Astrocyte (in vitro differentiated cells and primary cell): ENCODE measurements around the gene MRPL57. TPM values are rescaled to one million over a fixed set of nuclear protein-coding genes. Genes with fewer than 3 reads are reported as not detected.
"Not testable (repeated sequence)": the region's sequence is repeated elsewhere in the genome, so short reads cannot be mapped to it uniquely, and the experiment has no call there.

ENCODE experiments used
- DNase-seq: peaks from one replicate; pipeline ENCODE4 v3.0.0-alpha.2; 2010; ENCODE audit warnings: low read depth
- FAIRE-seq: peaks from 2 replicates; lab custom pipeline; 2011; peaks lifted over from hg19 to GRCh38; lab: Jason Lieb, UNC
- H2AFZ ChIP-seq: 2 replicates; pipeline ENCODE4 v1.6.0; 2012; ENCODE audit warnings: low read depth, low read length, inconsistent platforms
- H3K27ac ChIP-seq: 2 replicates; pipeline ENCODE4 v1.5.1; 2011; ENCODE audit warnings: low read depth, low read length, inconsistent platforms
- H3K27me3 ChIP-seq: 2 replicates; pipeline ENCODE4 v1.6.0; 2011; ENCODE audit warnings: low read length, inconsistent platforms; ENCODE audit not compliant: insufficient read depth
- H3K36me3 ChIP-seq: 2 replicates; pipeline ENCODE4 v1.5.1; 2011; ENCODE audit warnings: low read length, inconsistent platforms; ENCODE audit not compliant: insufficient read depth
- H3K4me1 ChIP-seq: 2 replicates; pipeline ENCODE4 v1.5.1; 2011; ENCODE audit warnings: low read length, inconsistent platforms; ENCODE audit not compliant: insufficient read depth
- H3K4me2 ChIP-seq: 2 replicates; pipeline ENCODE4 v1.6.0; 2012; ENCODE audit warnings: low read length, inconsistent platforms
- H3K4me3 ChIP-seq: 2 replicates; pipeline ENCODE4 v1.5.1; 2011; ENCODE audit warnings: low read depth, mild to moderate bottlenecking, low read length, inconsistent platforms; ENCODE audit not compliant: insufficient read depth
- H3K79me2 ChIP-seq: 2 replicates; pipeline ENCODE4 v1.6.0; 2012; ENCODE audit warnings: mild to moderate bottlenecking, low read length, inconsistent platforms; ENCODE audit not compliant: insufficient read depth
- H3K9ac ChIP-seq: 2 replicates; pipeline ENCODE4 v1.6.0; 2012; ENCODE audit warnings: mild to moderate bottlenecking, low read length, inconsistent platforms
- H3K9me3 ChIP-seq: 2 replicates; pipeline ENCODE4 v1.5.1; 2012; ENCODE audit warnings: low read depth, mild to moderate bottlenecking, low read length, inconsistent platforms; ENCODE audit not compliant: insufficient read depth
- H4K20me1 ChIP-seq: 2 replicates; pipeline ENCODE4 v1.6.0; 2012; ENCODE audit warnings: low read length, inconsistent platforms; ENCODE audit not compliant: insufficient read depth
- H3K27ac Mint-ChIP-seq: one replicate; pipeline ENCODE4 v1.8.0; 2021; ENCODE audit warnings: mild to moderate bottlenecking, mixed read lengths; ENCODE audit not compliant: unreplicated experiment
- H3K27me3 Mint-ChIP-seq: one replicate; pipeline ENCODE4 v1.8.0; 2021; ENCODE audit warnings: low read depth, mixed read lengths; ENCODE audit not compliant: unreplicated experiment
- H3K36me3 Mint-ChIP-seq: one replicate; pipeline ENCODE4 v1.8.0; 2021; ENCODE audit warnings: low read depth, mixed read lengths; ENCODE audit not compliant: unreplicated experiment
- H3K4me1 Mint-ChIP-seq: one replicate; pipeline ENCODE4 v1.8.0; 2021; ENCODE audit warnings: low read depth, mixed read lengths; ENCODE audit not compliant: unreplicated experiment
- H3K4me3 Mint-ChIP-seq: one replicate; pipeline ENCODE4 v1.8.0; 2021; ENCODE audit warnings: mild to moderate bottlenecking, moderate library complexity, mixed read lengths; ENCODE audit not compliant: unreplicated experiment
- H3K9me3 Mint-ChIP-seq: one replicate; pipeline ENCODE4 v1.8.0; 2021; ENCODE audit warnings: mild to moderate bottlenecking, mixed read lengths; ENCODE audit not compliant: unreplicated experiment
- EZH2 ChIP-seq: IDR thresholded peaks from 2 replicates; pipeline ENCODE4 v1.6.1; 2012; ENCODE audit warnings: mild to moderate bottlenecking, low read length, inconsistent platforms; ENCODE audit not compliant: insufficient read depth
- total RNA-seq: library from RNA; stranded (reverse); gene quantifications from 2 replicates; pipeline ENCODE4 v1.2.1, GENCODE V29; 2021
- TF ChIP-seq, protein P1 (sequence below): IDR thresholded peaks from 2 replicates; pipeline ENCODE4 v1.5.1; 2011; ENCODE audit warnings: low read depth, mild to moderate bottlenecking, inconsistent platforms, low read length, moderate library complexity; ENCODE audit not compliant: insufficient read depth

Gene MRPL57
- total RNA-seq, 1 donor from 2014 or later: 14.2 TPM

DNA sequence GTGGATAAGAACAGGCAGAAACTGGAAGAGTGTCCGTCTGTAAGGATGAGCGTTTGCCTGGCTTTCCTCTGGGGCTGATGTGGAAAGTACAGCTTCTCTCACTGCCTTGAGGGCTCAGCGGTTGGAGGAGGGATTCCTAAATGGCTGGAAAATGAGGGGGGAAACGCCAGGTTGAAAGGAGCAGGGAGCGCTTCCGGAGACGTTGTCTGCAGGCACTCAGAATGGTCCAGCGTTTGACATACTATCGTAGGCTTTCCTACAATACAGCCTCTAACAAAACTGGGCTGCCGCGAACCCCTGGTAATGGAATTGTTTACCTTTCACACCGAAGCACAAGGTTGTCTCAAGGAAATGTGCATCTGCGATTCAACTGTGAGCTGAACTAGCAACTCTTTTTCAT lies 39.9 kb downstream of the MRPL57 start:
- no peak overlapping the region for H3K4me3 Mint-ChIP-seq
- Histone ChIP-seq H3K9ac (no peak overlapping the region), H2AFZ (peak overlapping the region; percentile 44), H3K79me2 (no peaks in the 10 kb centered on the region), H3K4me2 (peak overlapping the region; percentile 8), H4K20me1 (no peaks in the 10 kb centered on the region), H3K36me3 (no peaks in the 10 kb centered on the region), H3K4me1 (no peaks in the 10 kb centered on the region), H3K27me3 (no peaks in the 10 kb centered on the region), H3K9me3 (no peaks in the 10 kb centered on the region), H3K27ac (no peak overlapping the region), H3K4me3 (no peak overlapping the region)
- no peak overlapping the region for H3K27ac Mint-ChIP-seq
- no peaks in the 10 kb centered on the region for H3K4me1 Mint-ChIP-seq
- peaks cover 14% of the 10 kb centered on the region for H3K9me3 Mint-ChIP-seq
- no peak for TF ChIP-seq EZH2
- TF ChIP-seq, protein P1, sequence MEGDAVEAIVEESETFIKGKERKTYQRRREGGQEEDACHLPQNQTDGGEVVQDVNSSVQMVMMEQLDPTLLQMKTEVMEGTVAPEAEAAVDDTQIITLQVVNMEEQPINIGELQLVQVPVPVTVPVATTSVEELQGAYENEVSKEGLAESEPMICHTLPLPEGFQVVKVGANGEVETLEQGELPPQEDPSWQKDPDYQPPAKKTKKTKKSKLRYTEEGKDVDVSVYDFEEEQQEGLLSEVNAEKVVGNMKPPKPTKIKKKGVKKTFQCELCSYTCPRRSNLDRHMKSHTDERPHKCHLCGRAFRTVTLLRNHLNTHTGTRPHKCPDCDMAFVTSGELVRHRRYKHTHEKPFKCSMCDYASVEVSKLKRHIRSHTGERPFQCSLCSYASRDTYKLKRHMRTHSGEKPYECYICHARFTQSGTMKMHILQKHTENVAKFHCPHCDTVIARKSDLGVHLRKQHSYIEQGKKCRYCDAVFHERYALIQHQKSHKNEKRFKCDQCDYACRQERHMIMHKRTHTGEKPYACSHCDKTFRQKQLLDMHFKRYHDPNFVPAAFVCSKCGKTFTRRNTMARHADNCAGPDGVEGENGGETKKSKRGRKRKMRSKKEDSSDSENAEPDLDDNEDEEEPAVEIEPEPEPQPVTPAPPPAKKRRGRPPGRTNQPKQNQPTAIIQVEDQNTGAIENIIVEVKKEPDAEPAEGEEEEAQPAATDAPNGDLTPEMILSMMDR: no peak
- DNase-seq (no peak), FAIRE-seq (no peak)
- H3K36me3 Mint-ChIP-seq: no peaks in the 10 kb centered on the region
- H3K27me3 Mint-ChIP-seq: peaks cover 13% of the 10 kb centered on the region

- H3K27me3 ChIP-seq: no peaks in the 10 kb centered on the region
- no peaks in the 10 kb centered on the region for H3K4me1 Mint-ChIP-seq
- peaks cover 8% of the 10 kb centered on the region for H3K9me3 Mint-ChIP-seq
- H3K4me2 ChIP-seq: no peak overlapping the region
- no peak overlapping the region for H3K4me3 ChIP-seq
- FAIRE-seq (no peak), DNase-seq (no peak)
- H3K4me1 ChIP-seq: no peaks in the 10 kb centered on the region
- no peak overlapping the region for H3K27ac Mint-ChIP-seq
- H2AFZ ChIP-seq: no peak overlapping the region
- H3K36me3 Mint-ChIP-seq: no peaks in the 10 kb centered on the region
- no peaks in the 10 kb centered on the region for H4K20me1 ChIP-seq
- no peaks in the 10 kb centered on the region for H3K79me2 ChIP-seq
- no peak overlapping the region for H3K9ac ChIP-seq
- no peaks in the 10 kb centered on the region for H3K36me3 ChIP-seq
- no peak overlapping the region for H3K27ac ChIP-seq
- H3K9me3 ChIP-seq: peaks cover 3% of the 10 kb centered on the region
- H3K4me3 Mint-ChIP-seq: no peak overlapping the region
- peaks cover 4% of the 10 kb centered on the region for H3K27me3 Mint-ChIP-seq
- no peak for TF ChIP-seq EZH2
- TF ChIP-seq, protein P1: no peak
Measured at GRCh38 chr13:21218351-21219035, 42.0 kb downstream of the MRPL57 start.

DNA sequence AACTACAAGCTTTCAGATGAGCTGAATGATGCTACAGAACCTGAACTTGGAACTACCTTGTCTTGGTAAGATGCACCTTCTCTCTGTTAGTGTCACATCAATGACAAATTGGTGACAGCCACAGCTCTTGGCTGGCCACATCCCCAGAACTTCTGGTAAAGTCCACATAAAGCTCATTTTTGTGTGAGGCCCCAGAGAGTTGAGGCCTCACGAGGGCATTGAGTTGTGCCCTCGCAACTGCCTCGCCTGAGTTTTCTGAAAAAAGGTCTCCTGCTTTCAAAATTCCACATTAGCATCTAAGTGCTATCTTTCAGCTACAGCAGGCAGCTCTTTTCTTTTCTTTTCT lies 42.6 kb downstream of the MRPL57 start:
- TF ChIP-seq, protein P1: no peak
- TF ChIP-seq EZH2: no peak
- Mint-ChIP-seq H3K9me3 (peaks cover 8% of the 10 kb centered on the region), H3K27me3 (peaks cover 4% of the 10 kb centered on the region), H3K4me1 (no peaks in the 10 kb centered on the region), H3K4me3 (no peak overlapping the region), H3K36me3 (no peaks in the 10 kb centered on the region), H3K27ac (no peak overlapping the region)
- Histone ChIP-seq H3K9me3 (peaks cover 3% of the 10 kb centered on the region), H3K27me3 (no peaks in the 10 kb centered on the region), H3K4me1 (no peaks in the 10 kb centered on the region), H3K9ac (no peak overlapping the region), H4K20me1 (no peaks in the 10 kb centered on the region), H3K79me2 (no peaks in the 10 kb centered on the region), H2AFZ (no peak overlapping the region), H3K27ac (no peak overlapping the region), H3K4me3 (no peak overlapping the region), H3K4me2 (no peak overlapping the region), H3K36me3 (no peaks in the 10 kb centered on the region)
- DNase-seq: no peak
- no peak for FAIRE-seq

DNA sequence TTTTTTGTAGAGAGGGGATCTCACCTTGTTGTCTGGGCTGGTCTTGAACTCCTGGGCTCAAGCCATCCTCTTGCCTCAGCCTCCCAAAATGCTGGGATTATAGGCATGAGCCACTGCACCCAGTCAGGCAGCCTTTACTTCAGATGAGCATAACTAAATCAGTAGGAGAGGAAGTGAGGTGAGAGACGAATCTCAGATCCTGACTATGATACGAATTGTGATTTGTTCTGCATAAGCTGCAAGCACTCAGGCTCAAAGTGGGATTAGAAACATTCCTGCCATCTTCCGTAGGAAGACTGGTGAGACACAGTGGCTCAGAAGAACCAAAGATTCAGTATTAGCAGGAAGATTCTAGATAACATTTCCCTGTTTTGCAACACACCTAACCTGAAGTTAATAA lies 43.3 kb downstream of the MRPL57 start:
- not testable (repeated sequence) for H3K27ac ChIP-seq, H3K4me1 Mint-ChIP-seq, H4K20me1 ChIP-seq, FAIRE-seq, H3K4me3 ChIP-seq, H3K36me3 Mint-ChIP-seq, H3K4me2 ChIP-seq, H3K4me3 Mint-ChIP-seq, H3K27ac Mint-ChIP-seq, H2AFZ ChIP-seq, H3K9me3 Mint-ChIP-seq, H3K36me3 ChIP-seq, H3K4me1 ChIP-seq, H3K27me3 Mint-ChIP-seq, DNase-seq, H3K27me3 ChIP-seq, H3K79me2 ChIP-seq, H3K9ac ChIP-seq, H3K9me3 ChIP-seq
